Mucosa of gallbladder (tissue), 1 donor: ENCODE results near the gene GPR107. TPM values are rescaled to one million over a fixed set of nuclear protein-coding genes. Genes with fewer than 3 reads are reported as not detected.

Experiments
- DNase-seq: peaks from one replicate; pipeline ENCODE4 v3.0.0-alpha.2; 2020; ENCODE audit warnings: low spot score
- total RNA-seq: library from RNA; stranded (reverse); gene quantifications from one replicate; pipeline ENCODE4 v1.2.1, GENCODE V29; 2021
- donor health status: DM: no; HTN: no; CAD: no.

The GPR107 gene
- total RNA-seq, 1 donor from 2014 or later: 39.6 TPM

GRCh38 chr9:130027533-130028365, 26.0 kb upstream of the GPR107 start:
- no peak for DNase-seq

DNA sequence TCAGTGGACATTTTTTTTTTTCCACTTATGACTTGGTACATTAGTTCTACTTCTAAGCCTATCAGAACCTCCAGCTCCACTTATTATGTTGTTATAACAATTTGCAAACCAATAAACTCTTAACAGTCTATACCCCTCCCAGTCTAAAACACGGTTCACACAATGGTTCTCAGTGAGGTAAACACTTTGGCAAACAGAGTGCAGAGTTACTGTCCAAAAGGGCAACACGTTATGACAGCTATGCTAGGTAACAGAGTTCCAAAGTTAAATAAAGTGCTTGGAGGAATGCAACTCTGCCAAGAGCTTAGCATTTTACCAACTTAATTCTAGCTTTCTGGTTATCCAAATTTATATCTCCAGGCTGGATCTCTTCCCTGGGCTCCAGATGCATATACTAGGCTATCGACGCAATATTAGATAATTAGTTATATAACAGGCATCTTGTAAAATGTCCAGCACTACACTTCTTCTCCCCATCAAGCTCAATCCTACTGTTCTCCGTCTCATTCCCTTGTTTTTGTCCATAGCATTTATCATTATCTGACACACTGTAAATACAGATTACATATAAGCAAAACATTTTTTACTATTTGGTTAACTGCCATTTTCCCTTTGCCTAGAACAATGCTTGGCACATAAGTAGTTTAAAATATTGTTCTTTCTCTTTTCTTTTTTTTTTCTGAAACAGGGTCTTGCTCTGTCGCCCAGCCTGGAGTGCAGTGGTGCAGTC, 25.0 kb upstream of the GPR107 start:
- DNase-seq: no peak

GRCh38 chr9:130029223-130029973, 24.3 kb upstream of the GPR107 start:
- no peak for DNase-seq

GRCh38 chr9:130030651-130031127, 23.0 kb upstream of the GPR107 start:
- DNase-seq: no peak

GRCh38 chr9:130034570-130034969, 19.1 kb upstream of the GPR107 start:
- DNase-seq: no peak

GRCh38 chr9:130036099-130036498, 17.6 kb upstream of the GPR107 start:
- no peak for DNase-seq

GRCh38 chr9:130039528-130040147, 14.1 kb upstream of the GPR107 start:
- no peak for DNase-seq

DNA sequence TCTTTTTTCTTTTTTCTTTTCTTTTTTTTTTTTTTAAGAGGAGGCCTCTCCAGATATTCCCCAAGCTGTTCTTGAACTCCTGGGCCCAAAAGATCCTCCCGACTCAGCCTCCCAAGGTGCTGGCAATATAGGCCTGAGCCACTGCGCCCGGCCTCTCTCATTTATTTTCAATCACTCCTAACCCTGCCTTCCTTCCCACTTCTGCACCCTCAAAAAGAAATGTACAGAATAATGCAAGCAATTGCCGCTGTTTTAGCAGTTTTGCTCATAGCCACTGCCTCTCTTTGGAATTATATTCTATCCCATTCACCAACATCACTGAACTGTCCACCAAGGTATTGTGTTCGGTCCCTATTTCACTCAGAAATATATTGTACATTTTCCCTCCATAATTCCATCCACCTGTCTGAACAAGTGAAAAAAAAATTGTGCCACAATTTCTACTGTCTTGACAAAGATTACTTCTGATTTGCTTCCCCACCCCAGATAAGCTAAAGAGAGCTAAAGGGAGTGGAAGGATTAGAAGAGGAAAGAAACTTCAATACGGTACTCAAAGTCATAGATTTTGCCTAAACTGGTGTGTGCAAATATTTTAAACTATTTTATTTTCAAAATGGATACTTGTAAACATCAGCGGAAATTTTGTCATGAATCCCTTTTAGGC, 12.6 kb upstream of the GPR107 start:
- no peak for DNase-seq

DNA sequence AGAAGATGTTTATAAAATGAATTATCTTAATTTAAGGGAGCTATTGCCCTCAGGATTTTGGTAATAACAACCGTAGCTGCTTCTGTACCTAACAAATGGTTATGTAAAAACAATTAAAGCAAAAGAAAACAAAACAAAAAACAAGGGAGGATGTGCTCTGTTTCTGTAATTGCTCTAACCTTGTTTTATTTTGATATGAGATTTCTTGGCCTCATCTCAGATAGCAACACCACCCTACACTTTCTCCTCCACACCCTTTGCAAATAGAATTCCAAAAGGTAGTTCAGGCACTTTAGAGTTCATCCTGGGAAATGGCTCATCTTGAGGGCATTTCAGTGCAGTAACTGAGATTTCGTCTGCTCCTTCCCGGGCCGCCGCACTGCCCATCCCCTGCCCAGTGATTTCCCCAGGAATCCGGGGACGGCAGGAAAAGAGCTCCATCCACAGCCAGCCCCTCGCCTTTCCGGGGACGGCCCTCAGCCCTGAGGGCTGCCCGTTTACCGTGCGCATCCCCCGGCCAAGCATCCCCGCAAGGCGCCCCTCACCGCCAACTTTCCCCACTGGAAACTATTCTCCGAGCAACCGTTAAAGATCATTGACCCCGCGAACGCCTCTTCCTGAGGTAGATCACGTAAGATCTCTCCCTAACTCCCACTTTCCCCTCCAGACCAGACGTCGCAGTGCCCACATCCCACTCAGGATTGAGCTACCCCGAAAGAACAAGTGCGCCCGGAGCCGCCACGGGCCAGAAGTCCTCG, 11.9 kb upstream of the GPR107 start:
- DNase-seq: no peak

- DNase-seq: no peak
These were observed 11.3 kb upstream of the GPR107 start for GRCh38 chr9:130042406-130042884.

DNA sequence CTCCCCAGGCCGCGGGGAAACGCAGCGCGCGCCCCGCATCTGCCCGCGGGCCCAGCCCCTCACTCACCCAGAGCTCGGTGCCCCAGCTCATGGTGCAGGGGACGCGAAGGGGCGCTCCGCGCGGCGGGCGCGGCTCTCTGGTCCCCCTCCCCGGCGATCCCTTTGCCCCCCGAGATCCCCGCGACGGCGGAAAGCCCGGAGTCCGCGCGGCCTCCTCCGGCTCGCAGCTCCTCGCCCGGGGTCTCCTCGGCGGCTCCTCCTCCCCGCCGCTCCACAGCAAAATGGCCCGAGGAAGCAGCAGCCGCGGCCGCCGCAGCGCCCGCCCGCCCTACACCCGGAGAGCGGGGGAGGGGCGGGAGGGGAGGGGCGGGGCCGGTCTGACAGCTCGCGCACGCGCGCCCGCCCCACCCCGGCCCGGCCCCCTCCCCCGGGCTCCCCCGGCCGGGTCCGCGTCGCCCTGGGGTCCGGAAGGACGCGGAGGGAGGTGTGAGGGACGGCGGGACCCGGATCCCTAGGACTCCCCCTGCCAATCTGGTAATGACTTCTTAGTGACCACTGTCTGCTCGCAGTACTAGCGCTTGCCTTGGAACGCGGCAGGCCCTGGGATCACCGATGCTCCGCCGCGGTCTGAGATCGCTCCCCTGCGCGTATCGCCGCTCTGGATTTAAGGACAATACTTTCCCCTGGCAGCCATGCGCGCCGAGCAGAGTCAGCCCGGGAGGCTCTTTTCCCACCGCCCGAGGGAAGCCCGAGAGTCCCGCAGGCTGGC, 10.6 kb upstream of the GPR107 start, which contains the start of gene FNBP1:
Gene FNBP1 (minus strand): TSS at position 305 of the 769 bp plus-strand sequence. CDS start 214 bp downstream, at position 91.
- peak; percentile 79 for DNase-seq

- DNase-seq: peak; percentile 29
These were observed 9.8 kb upstream of the GPR107 start for GRCh38 chr9:130043654-130044623.

DNA sequence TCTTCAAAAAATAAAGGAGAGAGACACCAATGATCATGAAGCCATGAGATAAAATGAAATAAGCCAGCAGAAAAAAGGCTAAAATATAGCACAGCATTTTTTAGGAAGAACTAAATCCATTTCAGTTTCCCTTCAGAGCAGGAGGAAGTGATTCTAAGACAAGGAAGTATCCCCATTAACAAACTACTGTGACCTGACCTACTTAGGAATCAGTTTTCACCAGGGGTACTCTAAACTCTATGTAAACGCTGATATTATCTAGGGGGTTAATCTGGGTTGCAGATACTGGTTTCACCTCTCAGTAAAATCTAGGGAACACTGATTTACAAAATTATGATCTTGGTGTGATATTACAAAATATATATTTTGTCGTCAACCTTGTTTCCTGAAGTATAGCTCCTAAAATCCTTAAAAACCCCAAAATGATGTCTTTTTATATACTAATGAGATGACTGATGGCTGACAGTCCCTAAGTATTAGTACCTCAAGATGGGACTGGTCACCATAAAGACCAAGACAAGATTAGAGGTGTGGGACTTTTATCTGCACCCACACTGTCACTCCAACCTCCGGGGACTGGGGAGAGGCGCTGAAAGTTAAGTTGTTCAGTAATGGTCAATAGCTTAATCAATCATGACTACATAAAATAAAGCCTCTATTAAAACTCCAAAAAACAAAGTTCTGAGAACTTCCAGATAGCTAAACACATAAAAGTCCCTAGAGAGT, 7.8 kb upstream of the GPR107 start:
- DNase-seq: no peak

- DNase-seq: no peak
These were observed 4.1 kb upstream of the GPR107 start for GRCh38 chr9:130049431-130050210.

DNA sequence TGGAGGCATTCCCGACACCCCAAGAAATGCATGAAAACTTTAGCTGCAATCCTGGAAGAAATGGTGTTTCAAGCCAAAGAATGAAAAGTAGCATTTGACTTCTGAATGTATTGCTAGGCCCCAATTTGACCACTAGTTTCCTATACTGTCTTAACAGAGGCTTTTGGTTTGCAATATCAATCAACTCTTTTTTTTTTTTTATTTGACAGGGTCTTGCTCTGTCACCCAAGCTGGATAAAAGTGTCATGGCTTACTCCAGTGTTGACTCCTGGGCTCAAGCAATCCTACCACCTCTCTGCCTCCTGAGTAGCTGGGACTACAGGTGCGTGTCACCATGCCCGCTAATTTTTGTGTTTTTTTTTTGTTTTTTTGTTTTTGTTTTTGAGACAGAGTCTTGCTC, 3.2 kb upstream of the GPR107 start:
- no peak for DNase-seq

DNA sequence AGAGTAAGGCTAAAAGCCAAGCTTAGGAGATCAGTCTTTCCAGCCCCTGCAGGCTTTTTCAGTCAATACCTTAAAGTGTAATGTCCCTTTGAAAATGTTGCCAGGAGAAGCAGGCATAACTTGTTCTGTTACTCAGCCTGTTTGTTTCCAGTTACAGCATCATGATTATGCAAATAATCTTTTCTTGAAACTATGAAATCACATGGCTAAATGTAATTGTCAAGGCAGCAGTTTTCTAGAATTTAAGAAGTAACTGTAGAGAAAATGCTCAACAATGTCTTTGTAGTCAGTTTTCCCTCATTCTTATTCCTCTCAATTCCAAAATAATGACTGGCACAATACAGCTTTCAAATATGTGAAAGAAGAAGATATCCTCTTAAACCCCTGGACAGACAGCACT, 1.9 kb upstream of the GPR107 start:
- DNase-seq: no peak

DNA sequence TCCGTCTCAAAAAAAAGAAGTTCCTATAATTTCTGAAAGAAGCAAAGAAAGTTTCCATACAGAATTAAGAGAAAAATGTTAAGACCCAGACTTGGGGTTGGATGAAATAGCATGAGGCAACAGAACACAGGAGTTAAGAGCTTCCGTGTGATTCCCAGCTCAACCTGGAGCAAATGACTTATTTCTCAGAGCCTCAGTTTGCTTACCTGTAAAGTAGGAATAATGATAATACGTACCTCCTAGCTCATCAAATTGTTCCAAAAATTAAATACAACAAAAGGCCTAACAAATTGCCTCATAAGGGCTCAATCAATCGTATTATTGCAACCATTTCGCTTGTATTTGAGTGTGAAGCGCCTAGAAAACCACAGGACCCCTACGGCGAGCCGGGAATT, 600 bp upstream of the GPR107 start:
- DNase-seq: no peak
